Spleen (tissue), 13 donors: ENCODE measurements around the gene AFF4. TPM values are rescaled to one million over a fixed set of nuclear protein-coding genes. Genes with fewer than 3 reads are reported as not detected.
"Not testable (repeated sequence)": the region's sequence is repeated elsewhere in the genome, so short reads cannot be mapped to it uniquely, and the experiment has no call there.

Experiments used
- DNase-seq: peaks from one replicate; pipeline ENCODE4 v3.0.0-alpha.2; 2020
- H3K27ac ChIP-seq, 8 donors: fragments of 200-600 bp; sonication (generic) in 7 of 8; 1 replicate in 4 of 8; 2 replicates in 4 of 8; pipeline versions ENCODE4 v1.5.0 to v1.8.0; 2016 to 2021; ENCODE audit warnings: inconsistent platforms in 4 of 8, mild to moderate bottlenecking in 4 of 8, moderate library complexity in 1 of 8
- H3K27me3 ChIP-seq, 7 donors: fragments of 200-600 bp; sonication (generic) in 6 of 7; replicated peaks in 1 of 7; 1 replicate in 4 of 7; 2 replicates in 3 of 7; pipeline versions ENCODE4 v1.5.0 to v1.8.0; 2016 to 2021; ENCODE audit warnings: inconsistent platforms in 3 of 7, mild to moderate bottlenecking in 1 of 7
- H3K36me3 ChIP-seq, 6 donors: fragments of 200-600 bp; sonication (generic) in 5 of 6; 1 replicate in 4 of 6; 2 replicates in 2 of 6; pipeline versions ENCODE4 v1.5.0 to v1.8.0; 2016 to 2021; ENCODE audit warnings: inconsistent platforms in 2 of 6
- H3K4me1 ChIP-seq, 6 donors: fragments of 200-600 bp; sonication (generic) in 5 of 6; 1 replicate in 3 of 6; 2 replicates in 3 of 6; pipeline versions ENCODE4 v1.5.0 to v1.8.0; 2016 to 2021; ENCODE audit warnings: inconsistent platforms in 3 of 6
- H3K4me3 ChIP-seq, 8 donors: fragments of 200-600 bp; sonication (generic) in 7 of 8; 1 replicate in 4 of 8; 2 replicates in 4 of 8; pipeline versions ENCODE4 v1.5.0 to v1.8.0; 2016 to 2021; ENCODE audit warnings: inconsistent platforms in 4 of 8, mild to moderate bottlenecking in 4 of 8, moderate library complexity in 2 of 8
- H3K9me3 ChIP-seq, 8 donors: fragments of 200-600 bp; sonication (generic) in 7 of 8; 1 replicate in 4 of 8; 2 replicates in 4 of 8; pipeline versions ENCODE4 v1.5.0 to v1.8.0; 2016 to 2021; ENCODE audit warnings: inconsistent platforms in 4 of 8
- POLR2A ChIP-seq, 3 donors: fragments of 450-650 bp; IDR thresholded peaks; one replicate each; pipeline ENCODE4 v1.5.1; 2017; ENCODE audit warnings: antibody characterized with exemption in 3 of 3, mild to moderate bottlenecking in 1 of 3
- POLR2AphosphoS5 ChIP-seq, 3 donors: sonication (generic); formaldehyde crosslinking; IDR thresholded peaks; one replicate each; pipeline ENCODE4 v1.5.1; 2017; ENCODE audit warnings: antibody characterized with exemption in 3 of 3
- WGBS, 5 donors: extraction: QIAGEN DNeasy Blood & Tissue Kit in 3 of 5; methylation state at CpG; one replicate each; pipeline versions ENCODE4 v1.1.5 to v1.1.7; 2013 to 2018; 5-methylcytosine and 5-hydroxymethylcytosine counted together
- intact Hi-C: fragments of 100-400 bp; cut with DNase I; formaldehyde crosslinking; loops from one replicate; pipeline ENCODE4 v1.15.0; 2023; ENCODE audit warnings: low total_unique reads
- long read RNA-seq, 2 donors: transcript quantifications; one replicate each; lab custom pipeline, GENCODE V29; 2026
- polyA plus RNA-seq, 3 donors: library from polyadenylated mRNA; stranded (reverse); fragments of 200-250 nt; gene quantifications; one replicate each; pipeline ENCODE4 v1.2.1, GENCODE V29; 2013
- total RNA-seq, 7 donors: library from RNA; depleted of rRNA in 3 of 7; stranded (reverse); fragments of >200 nt in 3 of 7; fragmentation: NEBNext Ultra II Directional in 4 of 7; extraction: Animal tissue kit (Norgen Biotek cat#: 25700) in 4 of 7; gene quantifications; one replicate each; pipeline versions ENCODE4 v1.1.0 to v1.2.1, GENCODE V29; 2016 to 2021
- TF ChIP-seq, protein P1 (sequence below), 11 experiments: fragments of 200-600 bp in 7 of 11; fragments of 450-650 bp in 4 of 11; sonication (generic) in 4 of 11; IDR thresholded peaks in 8 of 11; conservative IDR thresholded peaks in 3 of 11; 1 replicate in 7 of 11; 2 replicates in 4 of 11; pipeline versions ENCODE4 v1.4.0 to v1.8.0; 2016 to 2021; ENCODE audit warnings: antibody characterized with exemption in 11 of 11, inconsistent platforms in 4 of 11, mild to moderate bottlenecking in 1 of 11
- donor health status: healthy with polysubstance abuse.
- donor health status: DM: no; HTN: no; CAD: no; lungs with moderate emphysema.
- donor health status: DM: no; HTN: no; CAD: no.
- donor health status: Bipolar disorder and iron deficiency.
- donor health status: healthy.
- donor health status: DM: no; HTN: no; CAD: no.
- donor health status: DM: yes; HTN: yes; CAD: no.

The AFF4 gene, protein sequence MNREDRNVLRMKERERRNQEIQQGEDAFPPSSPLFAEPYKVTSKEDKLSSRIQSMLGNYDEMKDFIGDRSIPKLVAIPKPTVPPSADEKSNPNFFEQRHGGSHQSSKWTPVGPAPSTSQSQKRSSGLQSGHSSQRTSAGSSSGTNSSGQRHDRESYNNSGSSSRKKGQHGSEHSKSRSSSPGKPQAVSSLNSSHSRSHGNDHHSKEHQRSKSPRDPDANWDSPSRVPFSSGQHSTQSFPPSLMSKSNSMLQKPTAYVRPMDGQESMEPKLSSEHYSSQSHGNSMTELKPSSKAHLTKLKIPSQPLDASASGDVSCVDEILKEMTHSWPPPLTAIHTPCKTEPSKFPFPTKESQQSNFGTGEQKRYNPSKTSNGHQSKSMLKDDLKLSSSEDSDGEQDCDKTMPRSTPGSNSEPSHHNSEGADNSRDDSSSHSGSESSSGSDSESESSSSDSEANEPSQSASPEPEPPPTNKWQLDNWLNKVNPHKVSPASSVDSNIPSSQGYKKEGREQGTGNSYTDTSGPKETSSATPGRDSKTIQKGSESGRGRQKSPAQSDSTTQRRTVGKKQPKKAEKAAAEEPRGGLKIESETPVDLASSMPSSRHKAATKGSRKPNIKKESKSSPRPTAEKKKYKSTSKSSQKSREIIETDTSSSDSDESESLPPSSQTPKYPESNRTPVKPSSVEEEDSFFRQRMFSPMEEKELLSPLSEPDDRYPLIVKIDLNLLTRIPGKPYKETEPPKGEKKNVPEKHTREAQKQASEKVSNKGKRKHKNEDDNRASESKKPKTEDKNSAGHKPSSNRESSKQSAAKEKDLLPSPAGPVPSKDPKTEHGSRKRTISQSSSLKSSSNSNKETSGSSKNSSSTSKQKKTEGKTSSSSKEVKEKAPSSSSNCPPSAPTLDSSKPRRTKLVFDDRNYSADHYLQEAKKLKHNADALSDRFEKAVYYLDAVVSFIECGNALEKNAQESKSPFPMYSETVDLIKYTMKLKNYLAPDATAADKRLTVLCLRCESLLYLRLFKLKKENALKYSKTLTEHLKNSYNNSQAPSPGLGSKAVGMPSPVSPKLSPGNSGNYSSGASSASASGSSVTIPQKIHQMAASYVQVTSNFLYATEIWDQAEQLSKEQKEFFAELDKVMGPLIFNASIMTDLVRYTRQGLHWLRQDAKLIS
- total RNA-seq (10 to 100 TPM; 60.5 to 84.3 (median 71.1) TPM), polyA plus RNA-seq (1 to 10 TPM; 5.1 to 8.0 (median 5.7) TPM)
- long read RNA-seq, donor 1, partial matches to known transcripts: 9 of 10 reads
- long read RNA-seq, donor 1, other reads (novel, unspliced or antisense): 0 of 10 reads
- long read RNA-seq, donor 2, partial matches to known transcripts: 0 of 1 reads
- long read RNA-seq, donor 2, other reads (novel, unspliced or antisense): 0 of 1 reads

DNA sequence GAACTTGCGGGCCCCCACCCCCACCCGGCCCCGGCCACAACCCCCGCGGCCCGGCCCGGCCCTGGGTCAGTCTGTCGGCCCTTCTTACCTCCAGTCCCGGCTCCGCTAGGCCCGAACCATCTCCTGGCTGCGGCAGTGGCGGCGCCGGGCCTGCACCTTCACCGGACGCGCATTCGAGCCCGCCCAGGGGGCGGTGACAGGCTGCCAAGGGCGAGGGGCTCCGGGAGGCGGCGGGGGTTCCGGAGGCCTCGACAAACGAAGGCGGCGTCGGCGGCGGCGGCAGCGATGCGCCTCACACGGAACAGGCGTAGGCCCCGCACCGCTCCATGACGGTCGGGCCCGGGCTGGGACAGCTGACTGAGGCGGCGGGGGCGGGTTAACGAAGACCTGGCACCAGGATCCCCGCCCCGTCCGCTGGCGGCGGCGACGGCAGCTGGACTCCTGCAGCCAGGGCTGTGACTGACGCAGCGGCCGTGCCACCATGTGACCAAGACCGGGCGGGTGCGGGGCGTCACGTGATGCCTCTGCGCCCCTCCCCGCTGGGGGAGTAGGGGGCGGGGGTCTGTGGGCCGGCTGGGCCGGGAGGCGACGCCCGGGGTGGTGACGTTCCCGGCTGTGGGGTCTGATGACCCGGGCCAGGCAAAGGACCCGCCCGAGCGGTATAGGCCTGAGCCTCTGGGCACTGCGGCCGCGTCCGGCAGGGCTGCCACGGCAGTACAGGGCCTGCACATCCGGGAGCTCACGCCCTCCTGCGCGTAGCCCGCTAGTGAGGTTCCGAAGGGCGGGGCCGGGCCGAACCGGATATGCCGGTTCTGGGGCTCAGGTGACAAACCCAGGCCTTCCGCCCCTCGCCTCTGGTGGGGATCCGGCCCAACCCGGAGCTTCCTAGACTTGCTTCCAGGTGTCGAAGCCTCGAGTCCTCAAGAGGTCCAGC lies at the start of gene AFF4:
Gene AFF4, minus strand, starts transcription at position 464 of the 934 bp plus-strand sequence. CDS start 26,445 bp downstream, outside the sequence.
- H3K4me3 ChIP-seq: peak within 1 kb of the TSS; percentile 62 to 95 (median 68)
- no peaks in the 10 kb centered on the region for H3K27me3 ChIP-seq
- no peaks in the 10 kb centered on the region for H3K9me3 ChIP-seq
- H3K4me1 ChIP-seq: peaks cover 16 to 49% (median 45%) of the 10 kb centered on the region in 6 donors
- peaks cover 0 to 11% (median 0%) of the 10 kb centered on the region in 6 donors for H3K36me3 ChIP-seq
- peak; percentile 73 to 93 (median 90) for TF ChIP-seq POLR2A (IDR thresholded peaks at IDR 0.05)
- peak; percentile 99 to 100 (median 99) for TF ChIP-seq POLR2AphosphoS5 (IDR thresholded peaks at IDR 0.05)
- TF ChIP-seq, protein P1, sequence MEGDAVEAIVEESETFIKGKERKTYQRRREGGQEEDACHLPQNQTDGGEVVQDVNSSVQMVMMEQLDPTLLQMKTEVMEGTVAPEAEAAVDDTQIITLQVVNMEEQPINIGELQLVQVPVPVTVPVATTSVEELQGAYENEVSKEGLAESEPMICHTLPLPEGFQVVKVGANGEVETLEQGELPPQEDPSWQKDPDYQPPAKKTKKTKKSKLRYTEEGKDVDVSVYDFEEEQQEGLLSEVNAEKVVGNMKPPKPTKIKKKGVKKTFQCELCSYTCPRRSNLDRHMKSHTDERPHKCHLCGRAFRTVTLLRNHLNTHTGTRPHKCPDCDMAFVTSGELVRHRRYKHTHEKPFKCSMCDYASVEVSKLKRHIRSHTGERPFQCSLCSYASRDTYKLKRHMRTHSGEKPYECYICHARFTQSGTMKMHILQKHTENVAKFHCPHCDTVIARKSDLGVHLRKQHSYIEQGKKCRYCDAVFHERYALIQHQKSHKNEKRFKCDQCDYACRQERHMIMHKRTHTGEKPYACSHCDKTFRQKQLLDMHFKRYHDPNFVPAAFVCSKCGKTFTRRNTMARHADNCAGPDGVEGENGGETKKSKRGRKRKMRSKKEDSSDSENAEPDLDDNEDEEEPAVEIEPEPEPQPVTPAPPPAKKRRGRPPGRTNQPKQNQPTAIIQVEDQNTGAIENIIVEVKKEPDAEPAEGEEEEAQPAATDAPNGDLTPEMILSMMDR (IDR thresholded peaks at IDR 0.05 in 8 of 11, conservative IDR thresholded peaks at IDR 0.05 in 3 of 11): peak in 3 of 11 experiments; percentile 38 to 57 (median 48)
- peak within 1 kb of the TSS; percentile 97 to 100 (median 99) for H3K27ac ChIP-seq
- WGBS, 5 donors: 0 to 1% (median 1%) methylated on average over 36 to 98 of the region's 98 CpGs
- peak; percentile 99 for DNase-seq
- intact Hi-C loops: no loop called here

DNA sequence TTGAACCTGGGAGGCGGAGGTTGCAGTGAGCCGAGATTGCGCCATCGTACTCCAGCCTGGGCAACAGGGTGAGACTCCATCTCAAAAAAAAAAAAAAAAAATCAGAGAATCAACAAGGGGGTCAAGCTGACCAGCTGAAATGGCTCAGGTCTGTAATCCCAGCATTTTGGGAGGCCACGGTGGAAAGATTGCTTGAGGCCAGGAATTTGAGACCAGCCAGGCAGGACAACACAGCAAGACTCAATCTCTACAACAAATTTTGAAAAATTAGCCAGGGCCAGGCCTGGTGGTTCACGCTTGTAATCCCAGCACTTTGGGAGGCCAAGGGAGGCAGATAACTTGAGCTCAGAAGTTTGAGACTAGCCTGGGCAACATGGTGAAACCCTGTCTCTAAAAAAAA lies 45.0 kb upstream of the AFF4 start:
- DNase-seq, intact Hi-C loops, H3K4me1 ChIP-seq, H3K27me3 ChIP-seq, H3K9me3 ChIP-seq, H3K4me3 ChIP-seq, H3K27ac ChIP-seq: not testable (repeated sequence)
- H3K36me3 ChIP-seq: peaks cover 0 to 67% (median 27%) of the 10 kb centered on the region in 6 donors
- WGBS, 5 donors: 76 to 95% (median 83%) methylated on average over 5 to 6 of the region's 6 CpGs

DNA sequence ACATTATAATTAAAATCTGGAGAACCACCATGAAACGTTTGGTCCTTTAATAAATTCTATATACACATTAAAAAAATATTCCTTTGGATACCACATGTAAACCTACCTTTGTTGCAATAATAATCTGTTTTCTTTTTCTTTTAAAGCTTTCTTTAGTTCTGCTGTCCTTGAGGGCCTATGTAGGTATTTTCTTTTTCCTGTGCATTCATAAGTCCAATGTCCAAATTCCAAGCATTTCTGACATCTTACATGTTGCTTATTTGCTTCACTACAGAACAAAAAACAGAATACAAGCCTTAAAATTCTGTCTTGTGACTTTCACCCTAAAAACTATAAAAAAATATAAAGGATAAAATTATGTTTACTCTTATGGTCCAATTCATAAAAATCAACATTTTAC lies 43.2 kb upstream of the AFF4 start:
- Histone ChIP-seq H3K4me1 (no peaks in the 10 kb centered on the region), H3K27ac (no peak overlapping the region), H3K9me3 (no peaks in the 10 kb centered on the region), H3K36me3 (peaks cover 0 to 82% (median 37%) of the 10 kb centered on the region in 6 donors), H3K27me3 (no peaks in the 10 kb centered on the region), H3K4me3 (no peak overlapping the region)
- no peak for DNase-seq
- intact Hi-C loops: no loop called here
- WGBS, 5 donors: 76 to 95% (median 80%) methylated on average over 1 of the region's 1 CpG
- TF ChIP-seq POLR2AphosphoS5 (IDR thresholded peaks at IDR 0.05) (no peak), POLR2A (IDR thresholded peaks at IDR 0.05) (no peak)
- TF ChIP-seq, protein P1 (IDR thresholded peaks at IDR 0.05 in 8 of 11, conservative IDR thresholded peaks at IDR 0.05 in 3 of 11): no peak
